AG04449 (cell line): Measurements from ENCODE around the gene NCOA7.

Source experiments
- CTCF ChIA-PET: fragments of 350-600 bp; formaldehyde crosslinking; extraction: SDS; loops from one replicate; lab custom pipeline; 2021; ENCODE audit warnings: antibody characterized with exemption; lab: Yijun Ruan, JAX
- POLR2A ChIA-PET: fragments of 400-600, 350-600 bp; formaldehyde crosslinking; extraction: SDS; loops from one replicate; lab custom pipeline; 2020; ENCODE audit warnings: antibody characterized with exemption, inconsistent platforms; lab: Yijun Ruan, JAX
- DNase-seq: peaks from one replicate; pipeline ENCODE4 v3.0.0-alpha.2; 2010; ENCODE audit warnings: low read depth, low spot score
- H3K4me3 ChIP-seq: 2 replicates; pipeline ENCODE4 v1.5.1; 2011; ENCODE audit warnings: low read depth, mild to moderate bottlenecking, control low read depth, low read length
- CTCF ChIP-seq: IDR thresholded peaks from one replicate; pipeline ENCODE4 v1.5.1; 2011; ENCODE audit warnings: mild to moderate bottlenecking, moderate library complexity, low read length, control low read depth, inconsistent platforms; ENCODE audit not compliant: insufficient read depth; ENCODE audit errors: missing control alignments

NCOA7 gene

DNA sequence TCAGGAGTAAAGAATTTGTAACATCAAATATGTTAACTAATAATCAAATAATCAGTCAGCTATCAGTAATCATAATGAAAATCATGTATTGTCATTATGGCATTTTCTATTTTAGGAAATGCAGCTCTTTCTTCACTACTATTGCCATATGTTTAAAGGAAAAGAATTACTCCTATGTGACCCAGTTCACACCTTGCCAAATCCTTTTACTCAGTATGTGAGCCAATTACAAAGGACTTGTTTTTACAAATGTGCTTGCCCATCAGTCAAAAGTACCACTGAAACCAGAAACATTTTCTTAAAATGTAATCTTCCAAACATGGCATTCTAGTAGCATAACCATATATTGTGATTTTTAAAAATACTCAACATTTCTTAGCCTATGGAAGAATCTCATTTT lies 63.6 kb downstream of the NCOA7 start:
- DNase-seq = no peak
- ChIA-PET POLR2A (no interaction called here), CTCF (interaction anchor here (1.4 to 1.5 kb wide), 2 partner anchors 64 to 120 kb away, joined by 3 to 6 read pairs; no protein-coding TSS in a partner anchor)
- no peak overlapping the region for H3K4me3 ChIP-seq
- no peak for TF ChIP-seq CTCF

GRCh38 chr6:125855783-125856182 lies 65.0 kb downstream of the NCOA7 start:
- CTCF ChIA-PET = interaction anchor here (2.9 to 4.9 kb wide), 4 partner anchors 12 to 101 kb away, joined by 10 to 87 read pairs (median 22); partner anchors contain the start of gene HINT3
- no peak overlapping the region for H3K4me3 ChIP-seq
- POLR2A ChIA-PET = no interaction called here
- TF ChIP-seq CTCF = no peak
- no peak for DNase-seq

GRCh38 chr6:125857846-125858245 lies 67.1 kb downstream of the NCOA7 start:
- ChIA-PET CTCF (interaction anchor here (0.6 to 4.9 kb wide), 30 partner anchors 8 to 683 kb away, joined by 3 to 87 read pairs (median 4); partner anchors contain the start of genes HINT3, NCOA7 and TRMT11), POLR2A (interaction anchor here (1.5 kb wide), 1 partner anchor 67 kb away, joined by 3 read pairs; the partner anchor contains the start of gene NCOA7)
- no peak for DNase-seq
- H3K4me3 ChIP-seq = no peak overlapping the region
- TF ChIP-seq CTCF = no peak

GRCh38 chr6:125858427-125859320 lies 67.9 kb downstream of the NCOA7 start:
- ChIA-PET POLR2A (interaction anchor here (1.5 kb wide), 1 partner anchor 68 kb away, joined by 3 read pairs; the partner anchor contains the start of gene NCOA7), CTCF (interaction anchor here (0.6 to 4.9 kb wide), 30 partner anchors 7 to 684 kb away, joined by 3 to 87 read pairs (median 4); partner anchors contain the start of genes HINT3, NCOA7 and TRMT11)
- TF ChIP-seq CTCF = peak; percentile 88
- H3K4me3 ChIP-seq = no peak overlapping the region
- no peak for DNase-seq

DNA sequence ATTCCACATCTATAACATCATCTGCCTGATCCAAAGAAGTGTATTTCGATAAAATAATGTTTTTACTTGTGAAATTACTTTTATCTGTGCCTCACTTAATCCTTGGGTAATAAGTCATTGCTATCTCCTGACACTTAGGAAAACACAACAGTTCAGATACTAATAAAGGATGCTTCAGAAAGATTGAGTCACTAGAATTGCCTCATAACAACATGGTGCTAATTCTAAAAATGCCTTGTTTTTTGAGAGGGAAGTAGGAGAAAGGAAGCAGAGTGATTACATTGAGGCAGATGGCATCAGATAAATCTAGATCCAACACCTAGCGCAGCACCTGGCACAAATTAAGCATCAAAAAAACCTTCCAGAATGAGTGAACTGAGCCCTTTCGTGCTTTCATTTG lies 69.0 kb downstream of the NCOA7 start:
- H3K4me3 ChIP-seq = no peak overlapping the region
- POLR2A ChIA-PET = no interaction called here
- DNase-seq = no peak
- no peak for TF ChIP-seq CTCF
- CTCF ChIA-PET = interaction anchor here (1.5 to 4.9 kb wide), 7 partner anchors 8 to 115 kb away, joined by 4 to 87 read pairs (median 25); partner anchors contain the start of gene HINT3

- POLR2A ChIA-PET = no interaction called here
- no peak for DNase-seq
- CTCF ChIA-PET = no interaction called here
- no peak for TF ChIP-seq CTCF
- H3K4me3 ChIP-seq = no peak overlapping the region
Measured at GRCh38 chr6:125863023-125863422, 72.3 kb downstream of the NCOA7 start.
